Caki2 (cell line): ENCODE data around the gene ZNF543. TPM values are rescaled to one million over a fixed set of nuclear protein-coding genes. Genes with fewer than 3 reads are reported as not detected.
"Not testable (repeated sequence)": the region's sequence is repeated elsewhere in the genome, so short reads cannot be mapped to it uniquely, and the experiment has no call there.

Experiments used
- DNase-seq: peaks from one replicate; pipeline ENCODE4 v3.0.0-alpha.2; 2015; ENCODE audit warnings: low read depth
- in situ Hi-C: cut with HindIII; loops from 2 replicates; pipeline ENCODE4 v1.10.0; 2016; ENCODE audit warnings: low sequenced_read_pairs, low pct_unique_long_range_greater_than_20kb, mixed read lengths
- total RNA-seq: library from RNA; depleted of rRNA; stranded (reverse); fragments of >200 nt; shearing (Covaris generic); gene quantifications from 2 replicates; pipeline ENCODE4 v1.2.3, GENCODE V29; 2014; ENCODE audit warnings: low replicate concordance; rRNA removed

Gene ZNF543
- total RNA-seq = 9.2 and 9.3 TPM in 2 replicates

- in situ Hi-C loops = no loop called here
- peak; percentile 94 for DNase-seq
These were observed at the start of gene ZNF543 for GRCh38 chr19:57320180-57321084. ZNF543 (plus strand) TSS chr19:57320472; CDS start chr19:57320854, 382 bp downstream.

GRCh38 chr19:57271280-57271679, 49.0 kb upstream of the ZNF543 start:
- in situ Hi-C loops = no loop called here

GRCh38 chr19:57273014-57273413, 47.3 kb upstream of the ZNF543 start:
- no peak for DNase-seq
- in situ Hi-C loops = no loop called here

More at GRCh38 chr19:57271280-57271679, 49.0 kb upstream of the ZNF543 start:
- no peak for DNase-seq

GRCh38 chr19:57276430-57276829, 43.8 kb upstream of the ZNF543 start:
- in situ Hi-C loops = no loop called here

GRCh38 chr19:57278481-57278880, 41.8 kb upstream of the ZNF543 start:
- in situ Hi-C loops = not testable (repeated sequence)
- DNase-seq = peak; percentile 36

More at GRCh38 chr19:57276430-57276829, 43.8 kb upstream of the ZNF543 start:
- DNase-seq = no peak

- in situ Hi-C loops = no loop called here
- peak; percentile 93 for DNase-seq
These were observed 40.7 kb upstream of the ZNF543 start for GRCh38 chr19:57279418-57280164.

- DNase-seq = peak; percentile 96
- in situ Hi-C loops = no loop called here
These were observed 39.9 kb upstream of the ZNF543 start, which contains the start of gene ZNF460 for GRCh38 chr19:57280165-57280961. ZNF460 (plus strand) TSS chr19:57280485; CDS start chr19:57280807, 322 bp downstream.

GRCh38 chr19:57280962-57281400, 39.3 kb upstream of the ZNF543 start:
- in situ Hi-C loops = no loop called here
- DNase-seq = peak; percentile 47

- DNase-seq = no peak
- in situ Hi-C loops = no loop called here
These were observed 38.1 kb upstream of the ZNF543 start for GRCh38 chr19:57282011-57282643.

GRCh38 chr19:57288373-57288772, 31.9 kb upstream of the ZNF543 start:
- no peak for DNase-seq
- in situ Hi-C loops = no loop called here

GRCh38 chr19:57290970-57291369, 29.3 kb upstream of the ZNF543 start:
- DNase-seq = no peak
- in situ Hi-C loops = no loop called here

GRCh38 chr19:57292547-57292946, 27.7 kb upstream of the ZNF543 start:
- DNase-seq = no peak
- in situ Hi-C loops = no loop called here

GRCh38 chr19:57293719-57294118, 26.6 kb upstream of the ZNF543 start:
- in situ Hi-C loops = no loop called here
- DNase-seq = no peak

GRCh38 chr19:57302020-57302465, 18.2 kb upstream of the ZNF543 start:
- no peak for DNase-seq
- in situ Hi-C loops = no loop called here

- no peak for DNase-seq
- in situ Hi-C loops = no loop called here
These were observed 17.4 kb upstream of the ZNF543 start for GRCh38 chr19:57302727-57303401.

- DNase-seq = no peak
- in situ Hi-C loops = no loop called here
These were observed 15.2 kb upstream of the ZNF543 start for GRCh38 chr19:57305056-57305455.

- no peak for DNase-seq
- in situ Hi-C loops = no loop called here
These were observed 11.8 kb upstream of the ZNF543 start for GRCh38 chr19:57308514-57308913.
